Measurements from ENCODE around the gene PRSS38.

GRCh38 chr1:227795732-227796131 is 19.7 kb upstream of the PRSS38 start:
- TF ChIP-seq CTCF (conservative IDR thresholded peaks at IDR 0.05) = no peak
- no peak for TF ChIP-seq EZH2 (IDR thresholded peaks at IDR 0.05; ENCODE audit: low read depth)
